ENCODE measurements around the gene CALD1.

Gene CALD1

GRCh38 chr7:134999136-134999535, 219.7 kb downstream of the CALD1 start:
- no peak for TF ChIP-seq CTCF (IDR thresholded peaks at IDR 0.05)

GRCh38 chr7:135001390-135002165, 222.1 kb downstream of the CALD1 start:
- no peak for TF ChIP-seq CTCF (IDR thresholded peaks at IDR 0.05)

- TF ChIP-seq CTCF (IDR thresholded peaks at IDR 0.05): no peak
These were observed 232.8 kb downstream of the CALD1 start for GRCh38 chr7:135012229-135012628.

All from LNCAP (cell line).